ENCODE measurements around the gene SRSF12.

GRCh38 chr6:89144354-89144906 lies 26.6 kb upstream of the SRSF12 start:
- TF ChIP-seq POLR2A (IDR thresholded peaks at IDR 0.05) (no peak), CTCF (IDR thresholded peaks at IDR 0.05) (no peak)
